ENCODE measurements around the gene GFY. TPM values are rescaled to one million over a fixed set of nuclear protein-coding genes. Genes with fewer than 3 reads are reported as not detected.

GFY gene
- total and polyA plus RNA-seq, 10 of the 15 experiments (the other 5 are each of a cell fraction or from before 2014, with no cell fraction given) = 0.05 TPM; not detected in 9

DNA sequence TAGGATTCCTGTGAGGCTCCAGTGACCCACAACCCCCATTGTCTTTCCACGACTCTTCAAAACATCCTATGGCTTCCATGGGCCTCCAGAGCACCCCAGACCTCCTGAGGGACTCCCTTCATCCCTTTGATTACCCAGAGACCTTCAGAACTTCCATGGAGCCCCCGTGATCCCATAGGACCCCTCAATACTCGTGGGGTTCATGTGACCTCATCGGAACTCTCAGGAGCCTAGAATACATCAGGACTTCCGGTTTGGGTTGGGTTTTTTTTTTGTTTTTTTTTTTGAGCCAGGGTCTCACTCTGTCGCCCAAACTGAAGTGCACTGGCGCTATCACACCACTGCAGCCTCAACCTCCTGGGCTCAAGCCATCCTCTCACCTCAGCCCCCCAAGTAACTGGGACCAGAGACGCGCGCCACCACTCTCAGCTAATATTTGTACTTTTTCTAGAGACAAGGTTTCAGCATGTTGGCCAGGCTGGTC lies 28.6 kb downstream of the GFY start (continued):
- TF ChIP-seq, protein P1, sequence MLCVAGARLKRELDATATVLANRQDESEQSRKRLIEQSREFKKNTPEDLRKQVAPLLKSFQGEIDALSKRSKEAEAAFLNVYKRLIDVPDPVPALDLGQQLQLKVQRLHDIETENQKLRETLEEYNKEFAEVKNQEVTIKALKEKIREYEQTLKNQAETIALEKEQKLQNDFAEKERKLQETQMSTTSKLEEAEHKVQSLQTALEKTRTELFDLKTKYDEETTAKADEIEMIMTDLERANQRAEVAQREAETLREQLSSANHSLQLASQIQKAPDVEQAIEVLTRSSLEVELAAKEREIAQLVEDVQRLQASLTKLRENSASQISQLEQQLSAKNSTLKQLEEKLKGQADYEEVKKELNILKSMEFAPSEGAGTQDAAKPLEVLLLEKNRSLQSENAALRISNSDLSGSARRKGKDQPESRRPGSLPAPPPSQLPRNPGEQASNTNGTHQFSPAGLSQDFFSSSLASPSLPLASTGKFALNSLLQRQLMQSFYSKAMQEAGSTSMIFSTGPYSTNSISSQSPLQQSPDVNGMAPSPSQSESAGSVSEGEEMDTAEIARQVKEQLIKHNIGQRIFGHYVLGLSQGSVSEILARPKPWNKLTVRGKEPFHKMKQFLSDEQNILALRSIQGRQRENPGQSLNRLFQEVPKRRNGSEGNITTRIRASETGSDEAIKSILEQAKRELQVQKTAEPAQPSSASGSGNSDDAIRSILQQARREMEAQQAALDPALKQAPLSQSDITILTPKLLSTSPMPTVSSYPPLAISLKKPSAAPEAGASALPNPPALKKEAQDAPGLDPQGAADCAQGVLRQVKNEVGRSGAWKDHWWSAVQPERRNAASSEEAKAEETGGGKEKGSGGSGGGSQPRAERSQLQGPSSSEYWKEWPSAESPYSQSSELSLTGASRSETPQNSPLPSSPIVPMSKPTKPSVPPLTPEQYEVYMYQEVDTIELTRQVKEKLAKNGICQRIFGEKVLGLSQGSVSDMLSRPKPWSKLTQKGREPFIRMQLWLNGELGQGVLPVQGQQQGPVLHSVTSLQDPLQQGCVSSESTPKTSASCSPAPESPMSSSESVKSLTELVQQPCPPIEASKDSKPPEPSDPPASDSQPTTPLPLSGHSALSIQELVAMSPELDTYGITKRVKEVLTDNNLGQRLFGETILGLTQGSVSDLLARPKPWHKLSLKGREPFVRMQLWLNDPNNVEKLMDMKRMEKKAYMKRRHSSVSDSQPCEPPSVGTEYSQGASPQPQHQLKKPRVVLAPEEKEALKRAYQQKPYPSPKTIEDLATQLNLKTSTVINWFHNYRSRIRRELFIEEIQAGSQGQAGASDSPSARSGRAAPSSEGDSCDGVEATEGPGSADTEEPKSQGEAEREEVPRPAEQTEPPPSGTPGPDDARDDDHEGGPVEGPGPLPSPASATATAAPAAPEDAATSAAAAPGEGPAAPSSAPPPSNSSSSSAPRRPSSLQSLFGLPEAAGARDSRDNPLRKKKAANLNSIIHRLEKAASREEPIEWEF (IDR thresholded peaks at IDR 0.05; ENCODE audit: insufficient replicate concordance, low read depth, low read length) = no peak
- TF ChIP-seq CEBPZ (IDR thresholded peaks at IDR 0.05; ENCODE audit: low read depth, low read length) (no peak), NFYB (IDR thresholded peaks at IDR 0.05; ENCODE audit: insufficient read depth, low read depth, low read length) (no peak), IKZF2 (IDR thresholded peaks at IDR 0.05) (peak; percentile 61 to 69; a peak in 1 of 4 replicates), TARDBP (IDR thresholded peaks at IDR 0.05; ENCODE audit: borderline replicate concordance) (no peak), REST (IDR thresholded peaks at IDR 0.05; ENCODE audit: low read depth, low read length) (no peak), FOXK2 (IDR thresholded peaks at IDR 0.05) (no peak), ELK1 (IDR thresholded peaks at IDR 0.05; ENCODE audit: low read depth, low read length) (no peak), CHD2 (IDR thresholded peaks at IDR 0.05; ENCODE audit: borderline replicate concordance, low read depth, low read length) (no peak), SIX5 (IDR thresholded peaks at IDR 0.05; ENCODE audit: low read depth, low read length, severe bottlenecking) (no peak), TCF12 (IDR thresholded peaks at IDR 0.05; ENCODE audit: low read depth, low read length) (no peak), NFYA (IDR thresholded peaks at IDR 0.05; ENCODE audit: borderline replicate concordance, low read depth, low read length) (no peak)
- TF ChIP-seq, protein P2, sequence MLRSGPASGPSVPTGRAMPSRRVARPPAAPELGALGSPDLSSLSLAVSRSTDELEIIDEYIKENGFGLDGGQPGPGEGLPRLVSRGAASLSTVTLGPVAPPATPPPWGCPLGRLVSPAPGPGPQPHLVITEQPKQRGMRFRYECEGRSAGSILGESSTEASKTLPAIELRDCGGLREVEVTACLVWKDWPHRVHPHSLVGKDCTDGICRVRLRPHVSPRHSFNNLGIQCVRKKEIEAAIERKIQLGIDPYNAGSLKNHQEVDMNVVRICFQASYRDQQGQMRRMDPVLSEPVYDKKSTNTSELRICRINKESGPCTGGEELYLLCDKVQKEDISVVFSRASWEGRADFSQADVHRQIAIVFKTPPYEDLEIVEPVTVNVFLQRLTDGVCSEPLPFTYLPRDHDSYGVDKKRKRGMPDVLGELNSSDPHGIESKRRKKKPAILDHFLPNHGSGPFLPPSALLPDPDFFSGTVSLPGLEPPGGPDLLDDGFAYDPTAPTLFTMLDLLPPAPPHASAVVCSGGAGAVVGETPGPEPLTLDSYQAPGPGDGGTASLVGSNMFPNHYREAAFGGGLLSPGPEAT (IDR thresholded peaks at IDR 0.05; ENCODE audit: low read depth) = 0 out of 2 replicates have a peak, but pooled peaks have one; percentile 13
- TF ChIP-seq, protein P3, sequence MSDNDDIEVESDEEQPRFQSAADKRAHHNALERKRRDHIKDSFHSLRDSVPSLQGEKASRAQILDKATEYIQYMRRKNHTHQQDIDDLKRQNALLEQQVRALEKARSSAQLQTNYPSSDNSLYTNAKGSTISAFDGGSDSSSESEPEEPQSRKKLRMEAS (IDR thresholded peaks at IDR 0.05; ENCODE audit: low read depth, low read length) = no peak

Measured in GM12878 (cell line).